ENCODE data around the gene KCNMB2.
A peak's percentile ranks its signal among the peaks of the same experiment; 100 is the strongest.

Gene KCNMB2

DNA sequence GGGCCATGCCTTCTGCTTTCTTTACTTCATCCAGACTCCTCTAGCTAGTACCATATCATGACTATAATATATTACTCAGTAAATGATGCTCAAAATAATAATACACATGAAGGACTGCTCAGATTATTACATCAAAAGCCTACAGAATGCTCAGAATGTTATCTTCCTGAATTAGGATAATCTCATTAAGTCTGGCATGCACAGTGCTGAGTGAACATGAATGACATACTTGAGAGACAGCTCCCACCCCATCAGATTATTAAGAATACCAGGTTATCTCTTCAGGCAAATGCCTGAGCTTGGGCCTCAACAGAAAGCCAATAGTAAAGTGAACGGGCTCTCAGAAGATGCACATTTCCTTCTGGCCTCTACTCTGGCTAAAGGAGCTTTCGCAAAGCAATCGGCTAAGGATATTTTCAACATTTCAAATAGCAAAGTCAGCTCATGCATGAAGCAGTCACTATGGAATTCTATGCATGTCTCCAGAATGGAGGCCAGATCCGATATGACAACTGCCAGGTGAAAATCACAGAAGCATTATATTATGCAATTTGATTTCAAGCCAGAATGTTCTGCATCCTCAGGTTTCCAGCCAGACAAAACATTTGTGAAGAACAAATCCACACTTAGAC, 122.6 kb downstream of the KCNMB2 start:
- DNase-seq = no peak

DNA sequence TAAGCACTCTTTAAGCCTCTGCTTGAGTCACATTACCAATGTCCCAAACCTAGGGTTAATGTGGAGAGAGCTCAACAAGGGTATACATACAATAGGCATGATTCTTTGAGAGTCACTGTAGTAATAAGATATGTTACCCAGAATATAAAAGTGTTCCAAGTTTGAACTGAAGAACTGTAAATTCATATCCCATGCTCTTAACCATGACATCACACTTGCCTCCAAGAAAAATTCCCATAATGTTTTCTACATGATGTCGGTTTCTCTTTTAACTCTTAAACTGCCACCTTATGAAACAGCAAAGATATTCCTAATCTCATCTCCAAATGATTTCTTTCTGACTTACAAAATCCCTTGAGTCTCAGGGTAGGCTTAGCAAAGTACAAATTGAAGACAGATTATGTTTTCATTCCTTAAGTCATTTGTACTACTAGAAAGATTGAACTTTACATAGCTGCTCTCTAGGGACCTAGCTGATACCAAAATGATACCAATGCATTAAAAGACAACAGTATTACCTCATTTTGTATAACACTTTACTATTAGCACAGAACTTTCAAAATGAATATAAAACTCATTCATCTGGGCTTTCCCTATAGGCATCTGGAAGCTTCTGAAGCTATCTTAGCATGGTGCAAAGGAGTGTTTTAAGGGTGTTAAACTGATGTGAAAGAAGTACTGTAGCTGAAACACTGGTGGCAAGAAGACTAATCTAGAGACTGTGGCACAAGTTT, 127.1 kb downstream of the KCNMB2 start:
- DNase-seq = no peak

DNA sequence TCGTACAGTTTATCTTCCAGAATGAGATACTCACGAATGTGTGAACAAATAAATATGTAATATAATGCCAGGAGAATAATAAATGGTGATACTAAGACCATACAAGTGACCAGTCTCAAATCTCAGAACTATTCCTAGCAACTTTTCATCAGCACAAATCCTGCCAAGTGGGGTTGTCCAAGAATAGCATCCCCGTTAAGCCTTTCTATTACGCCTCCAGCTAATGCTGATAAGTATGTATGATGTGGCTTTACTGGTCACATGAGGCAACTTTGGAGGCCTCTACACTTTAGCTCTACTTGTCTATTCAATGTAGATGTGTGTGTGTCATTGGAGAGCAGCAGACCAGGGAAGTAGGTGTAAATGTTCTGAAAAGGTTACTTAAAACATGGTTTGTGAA, 129.5 kb downstream of the KCNMB2 start:
- no peak for DNase-seq

DNA sequence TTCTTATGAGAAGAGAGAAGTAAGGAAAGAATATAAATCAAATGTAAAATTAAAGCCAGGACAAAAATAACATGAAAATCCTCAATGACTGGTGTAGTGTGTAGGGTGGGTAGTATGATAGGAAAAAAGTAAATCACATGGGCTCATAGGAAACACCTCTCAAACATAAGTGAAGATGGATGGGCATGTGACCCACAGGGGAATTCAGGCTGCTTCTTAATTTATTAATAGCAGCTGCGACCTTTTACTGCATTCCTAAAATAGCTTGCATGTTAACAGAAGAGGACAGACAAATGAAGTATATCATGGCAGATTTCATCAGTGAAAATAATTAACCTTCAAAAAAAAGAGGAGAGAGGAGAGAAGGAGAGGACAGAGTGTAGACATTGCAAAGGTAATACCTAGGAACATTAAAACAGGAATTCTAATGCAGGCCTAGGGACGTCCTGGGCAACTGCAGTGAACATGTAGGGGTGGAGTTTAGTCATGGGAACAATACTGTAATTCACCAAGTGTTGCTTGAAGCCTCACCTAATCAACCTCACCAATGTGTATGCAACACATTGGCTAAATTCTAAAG, 132.9 kb downstream of the KCNMB2 start:
- DNase-seq = no peak

DNA sequence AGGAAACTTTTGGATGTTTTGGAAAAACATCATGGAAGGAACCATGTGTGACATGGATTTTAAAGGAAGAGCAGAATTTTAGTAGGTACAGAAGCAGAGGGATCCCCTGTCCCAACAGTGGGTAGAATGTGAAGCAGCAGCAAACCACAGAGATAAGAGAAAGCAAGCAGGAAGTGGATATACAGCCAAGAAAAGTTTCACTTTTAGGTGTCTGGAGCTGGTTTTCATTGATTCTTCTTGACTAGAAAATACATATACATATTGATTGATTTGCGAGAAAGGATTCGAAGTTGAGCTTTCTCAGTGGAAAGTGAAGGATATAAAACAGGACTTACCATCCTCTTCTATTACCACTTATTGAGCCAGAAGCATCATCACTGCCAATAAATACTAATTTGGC, 133.5 kb downstream of the KCNMB2 start:
- no peak for DNase-seq

DNA sequence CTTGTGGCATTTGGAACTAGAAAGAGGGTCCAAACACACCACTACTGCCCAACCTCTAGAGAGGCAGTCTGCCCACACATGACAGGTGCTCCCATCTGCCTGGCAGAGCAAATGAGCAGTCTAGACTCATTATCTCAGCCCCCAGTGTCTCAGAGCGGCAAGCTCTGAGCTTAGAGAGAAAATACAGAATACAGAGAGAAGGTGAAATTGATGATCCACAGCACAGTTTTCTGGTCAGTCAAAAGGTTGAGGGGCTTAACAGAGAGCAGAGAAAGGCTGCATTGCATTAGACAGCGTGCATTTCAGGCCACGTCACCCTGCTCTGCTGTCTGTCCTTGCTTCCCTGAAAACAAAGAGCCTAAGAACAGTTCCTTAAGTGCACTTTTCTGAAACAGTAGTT, 135.1 kb downstream of the KCNMB2 start:
- no peak for DNase-seq

DNA sequence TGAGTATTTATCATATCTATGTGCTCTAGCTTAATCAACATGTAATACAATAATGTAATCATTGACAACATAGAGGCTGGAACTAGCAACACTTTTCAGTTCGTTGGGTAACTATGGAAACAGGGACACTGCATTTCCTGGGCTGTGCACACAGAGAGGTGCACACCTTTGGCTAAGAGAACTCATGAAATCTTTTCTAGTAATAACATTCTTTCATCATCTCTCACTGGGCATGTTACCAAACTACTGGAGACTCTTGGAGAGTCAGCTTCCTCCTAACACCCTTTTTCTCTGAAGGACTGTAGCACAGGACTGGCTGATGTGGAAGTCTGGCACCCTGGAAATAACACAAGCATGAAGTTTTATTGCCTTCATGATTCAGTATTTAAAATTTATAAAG, 135.6 kb downstream of the KCNMB2 start:
- no peak for DNase-seq

DNA sequence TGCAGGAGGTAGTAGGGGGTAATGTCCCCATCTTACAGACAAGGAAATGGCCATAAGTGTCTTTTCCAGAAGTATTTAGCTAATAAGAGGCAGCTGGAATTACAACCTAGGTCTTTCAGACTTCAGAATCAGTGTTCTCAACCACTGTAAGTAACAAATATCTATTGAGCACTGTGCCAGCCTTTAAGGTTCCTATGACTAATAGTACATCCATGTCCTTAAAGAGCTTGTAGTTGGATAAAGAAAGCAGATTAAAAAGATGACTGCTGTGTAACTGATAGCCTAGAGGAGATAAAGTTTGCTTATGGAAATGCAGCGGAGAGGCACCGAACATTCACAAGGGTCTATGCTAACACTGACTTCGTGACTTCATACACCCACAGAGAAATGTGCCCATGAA, 136.0 kb downstream of the KCNMB2 start:
- DNase-seq = no peak

DNA sequence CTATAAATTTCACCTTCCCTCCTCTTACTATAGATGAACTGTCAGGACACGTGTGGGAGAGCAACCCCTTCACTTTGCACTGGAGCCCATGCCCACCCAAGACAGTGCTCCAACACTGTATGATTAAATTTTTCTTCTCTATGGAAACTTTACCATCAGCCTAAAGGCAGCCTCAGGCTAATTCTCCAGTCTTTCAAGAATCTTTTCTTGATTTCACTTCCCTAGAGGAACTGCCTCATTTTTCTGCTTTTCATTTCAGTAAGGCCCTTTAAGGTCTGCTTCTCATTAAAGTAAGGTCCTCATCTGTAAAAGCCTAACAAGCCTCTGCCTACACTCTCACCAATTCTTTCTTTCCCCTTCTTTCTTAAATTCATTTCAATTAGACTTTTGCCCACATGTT, 137.3 kb downstream of the KCNMB2 start:
- no peak for DNase-seq

DNA sequence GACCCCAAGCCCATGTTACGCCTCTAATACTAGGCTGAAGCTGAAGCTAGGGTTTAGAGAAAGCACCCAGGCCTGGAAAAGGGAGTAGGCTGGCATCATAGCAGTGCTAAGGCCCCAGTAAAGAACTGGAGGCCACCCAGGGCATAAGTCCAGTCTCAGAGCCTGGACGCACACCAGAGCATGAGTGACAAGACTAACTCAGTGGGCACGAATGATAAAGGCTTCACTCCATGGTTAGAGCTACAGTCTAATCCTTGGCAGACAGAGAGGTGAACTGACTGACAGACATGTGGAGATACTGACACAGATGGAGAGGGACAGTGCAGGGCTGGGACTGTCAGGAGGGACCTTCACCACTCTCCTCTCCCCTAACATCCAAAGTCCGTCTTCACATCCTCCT, 139.8 kb downstream of the KCNMB2 start:
- no peak for DNase-seq

DNA sequence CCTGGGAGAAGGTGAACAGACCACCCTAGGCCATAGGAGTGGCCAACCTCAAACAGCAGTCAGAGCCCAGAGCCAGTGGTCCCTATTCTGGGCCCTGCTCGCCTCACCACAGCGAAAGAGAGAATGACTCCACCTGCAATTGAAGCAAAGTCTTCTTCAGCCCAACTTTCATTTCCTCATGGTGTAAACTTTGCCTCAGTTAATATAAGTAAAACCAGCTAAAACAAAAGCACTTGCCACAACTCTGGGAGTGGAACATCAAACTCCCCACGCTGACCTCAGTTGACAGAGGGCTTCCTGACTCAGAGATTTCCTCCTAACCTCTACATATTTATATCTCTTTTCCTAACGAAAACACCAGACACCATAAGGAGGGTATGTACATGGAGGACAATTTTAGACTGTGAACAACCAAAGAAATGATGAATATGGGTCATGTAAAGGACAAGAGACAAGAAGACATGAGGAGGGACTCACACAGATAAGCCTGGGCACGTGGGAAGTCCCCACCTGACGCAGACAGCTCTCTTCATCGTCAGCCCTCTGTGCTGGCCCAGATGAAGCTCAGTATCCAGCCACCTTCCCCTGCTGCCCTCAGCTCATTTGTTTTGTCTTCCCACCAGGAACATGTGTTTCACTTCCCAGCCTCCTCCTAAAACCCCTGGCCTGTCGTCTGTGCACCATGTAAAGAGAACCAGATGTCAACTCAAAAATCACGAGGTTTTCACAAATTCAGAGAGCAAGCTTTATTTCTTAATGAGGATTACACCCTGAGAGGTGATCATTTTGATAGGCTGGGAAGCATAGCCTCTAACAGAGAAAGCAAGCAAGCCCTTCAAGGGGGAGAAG, 140.9 kb downstream of the KCNMB2 start:
- DNase-seq = no peak

DNA sequence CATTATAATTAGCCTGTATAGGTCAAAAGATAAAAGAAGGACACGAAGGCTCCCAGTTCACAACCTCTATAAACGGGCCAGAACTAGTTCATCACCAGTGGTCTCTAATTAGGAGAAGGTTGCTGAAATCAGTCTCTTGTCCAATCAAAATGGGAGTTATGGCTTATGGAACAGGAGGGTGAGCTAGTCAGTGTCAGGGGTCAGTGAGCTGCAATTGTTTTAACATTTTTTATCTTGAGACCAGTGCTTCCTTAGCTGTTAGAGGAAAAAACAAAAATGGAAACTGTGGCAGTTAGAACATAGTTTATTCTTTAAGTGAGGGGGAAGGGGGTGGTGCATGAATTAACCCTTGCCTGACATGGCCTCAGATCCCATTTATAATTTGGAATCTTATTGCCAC, 141.7 kb downstream of the KCNMB2 start:
- DNase-seq = no peak

DNA sequence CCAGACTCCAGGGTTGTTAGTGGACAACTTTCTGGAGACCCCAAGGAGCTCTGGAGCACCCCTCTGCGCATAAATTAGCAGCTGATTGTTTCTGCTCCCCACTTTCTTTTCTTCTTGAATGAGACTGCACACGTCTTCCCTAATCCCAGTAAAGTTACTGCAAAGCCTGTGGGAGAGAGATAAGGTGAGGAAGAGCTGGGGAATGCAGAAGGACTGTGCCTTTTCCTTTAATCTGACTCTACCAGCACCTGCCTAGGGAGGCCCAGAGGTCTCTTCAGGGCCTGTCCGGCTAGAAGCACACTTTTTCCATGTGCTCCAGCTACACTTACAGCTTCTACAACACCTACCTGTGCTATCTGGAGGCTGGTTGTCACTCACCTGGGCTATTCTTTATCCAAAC, 143.8 kb downstream of the KCNMB2 start:
- no peak for DNase-seq

DNA sequence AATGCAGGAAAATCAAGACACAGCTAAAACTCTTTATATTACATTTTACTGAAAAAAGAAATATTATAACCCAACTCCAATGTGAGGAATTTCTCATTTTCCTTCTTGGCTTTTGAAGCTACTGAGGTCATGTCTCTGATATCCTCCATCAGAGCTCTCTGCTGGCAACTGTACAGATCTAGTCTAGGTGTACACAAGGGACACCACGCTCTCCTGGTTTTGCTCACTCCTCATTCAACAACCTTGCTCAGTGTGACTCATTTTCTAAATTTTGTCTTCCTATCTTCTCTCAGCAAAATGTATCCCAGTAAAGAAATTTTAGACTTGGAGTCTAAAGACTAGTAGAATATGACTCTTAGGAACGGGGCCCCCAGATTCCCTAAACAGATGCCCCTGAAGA, 144.3 kb downstream of the KCNMB2 start:
- no peak for DNase-seq

DNA sequence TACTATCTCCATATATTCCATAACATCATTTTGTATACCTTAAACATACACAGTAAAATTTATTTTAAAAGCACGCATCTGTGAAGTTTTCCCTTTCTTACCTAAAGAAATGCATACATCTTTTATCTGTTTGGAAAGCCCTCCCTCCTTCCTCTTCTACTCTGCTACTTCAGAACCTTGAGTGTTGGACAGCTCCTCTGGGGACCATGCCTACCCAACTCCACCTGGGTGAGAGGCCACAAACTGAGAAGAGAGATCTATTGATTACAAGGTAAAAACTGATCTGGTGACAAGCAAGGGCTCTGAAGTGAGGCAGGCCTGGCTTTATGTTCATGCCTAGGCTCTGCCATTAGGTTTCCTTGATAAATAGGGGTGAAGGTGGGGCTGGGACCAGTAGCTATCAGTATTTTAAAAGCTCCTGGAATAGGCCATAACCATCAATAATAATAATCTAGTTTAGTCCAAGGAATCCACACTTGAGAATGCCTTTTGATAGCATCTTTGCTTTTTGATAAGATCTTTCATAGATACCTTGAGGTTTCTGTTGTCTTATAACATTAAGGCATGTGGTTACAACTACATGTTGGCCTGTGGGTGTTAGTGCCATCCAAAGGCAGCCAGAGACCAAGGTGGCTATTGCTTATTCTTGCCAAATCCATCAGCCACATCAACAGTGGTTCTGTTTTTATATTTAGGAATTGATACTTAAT, 148.8 kb downstream of the KCNMB2 start:
- DNase-seq = no peak

DNA sequence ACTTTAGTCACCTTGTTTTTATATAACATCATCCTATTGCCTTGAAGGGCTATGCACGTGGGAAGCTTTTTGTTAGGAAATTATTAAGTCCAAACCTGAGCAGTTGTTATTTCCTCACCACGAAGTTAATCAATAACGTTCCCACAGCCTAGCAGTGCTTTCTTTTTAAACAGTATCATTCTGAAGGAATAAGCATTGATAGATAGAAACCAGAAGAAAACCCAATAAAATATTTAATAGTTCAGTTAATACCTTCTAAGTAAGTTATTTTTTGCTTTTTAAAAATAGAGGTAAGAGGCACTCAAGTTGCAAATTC, 149.3 kb downstream of the KCNMB2 start:
- DNase-seq = no peak

DNA sequence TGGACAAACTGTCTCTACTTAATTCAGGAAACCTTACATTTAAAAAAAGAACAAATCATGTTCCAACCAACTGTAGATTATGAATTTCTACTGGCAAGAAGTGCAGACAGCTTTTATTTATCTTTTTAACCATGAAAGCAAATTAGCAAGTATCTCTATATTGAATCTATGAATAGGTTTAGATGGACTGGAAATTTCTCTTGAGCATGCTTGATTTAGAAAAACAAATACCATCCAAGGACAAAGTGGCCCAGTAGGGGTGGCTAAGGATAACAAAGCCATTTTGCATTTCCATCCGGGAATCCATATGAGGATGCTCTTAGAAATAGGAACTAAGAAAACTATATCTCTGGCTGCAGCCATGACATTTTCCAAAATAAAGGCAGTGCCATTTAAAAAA, 150.6 kb downstream of the KCNMB2 start:
- no peak for DNase-seq

DNA sequence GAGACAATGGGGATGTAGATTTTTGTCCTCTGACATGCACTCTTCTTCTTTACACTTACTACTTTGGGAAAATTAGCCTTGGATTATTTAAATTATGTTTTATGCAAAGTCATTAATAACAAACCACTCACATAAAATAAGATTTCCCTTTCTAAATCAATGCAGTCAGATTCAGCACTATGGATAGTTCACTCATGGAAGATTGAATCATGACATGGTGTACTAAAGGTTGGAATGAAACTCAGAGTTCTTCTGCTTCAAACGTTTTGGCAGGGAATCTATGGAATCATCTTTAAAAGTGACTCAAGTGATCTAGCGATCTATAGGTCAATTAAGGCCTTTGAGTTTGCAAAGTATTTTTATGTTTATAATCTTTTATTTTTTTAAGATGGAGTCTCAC, 154.3 kb downstream of the KCNMB2 start:
- no peak for DNase-seq

DNA sequence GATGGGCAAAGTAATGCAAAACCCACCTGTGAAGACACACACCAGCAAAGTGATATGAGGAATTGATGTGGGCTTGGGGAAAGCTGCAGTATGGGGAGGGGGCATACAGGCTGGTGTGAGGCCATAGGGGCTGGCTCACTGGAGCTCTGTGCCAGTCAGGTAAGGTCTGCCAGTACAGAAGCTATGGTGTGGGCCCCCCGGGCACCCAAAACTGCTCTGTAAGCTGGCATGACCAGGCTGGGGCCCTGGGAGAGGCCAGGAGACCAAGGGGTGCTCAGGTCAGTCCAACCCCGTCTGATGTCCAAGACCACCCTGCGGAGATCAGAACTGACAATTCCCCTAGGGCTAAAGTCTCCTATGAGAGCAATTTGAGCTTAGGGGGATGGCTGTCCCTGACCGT, 163.1 kb downstream of the KCNMB2 start:
- DNase-seq = no peak

DNA sequence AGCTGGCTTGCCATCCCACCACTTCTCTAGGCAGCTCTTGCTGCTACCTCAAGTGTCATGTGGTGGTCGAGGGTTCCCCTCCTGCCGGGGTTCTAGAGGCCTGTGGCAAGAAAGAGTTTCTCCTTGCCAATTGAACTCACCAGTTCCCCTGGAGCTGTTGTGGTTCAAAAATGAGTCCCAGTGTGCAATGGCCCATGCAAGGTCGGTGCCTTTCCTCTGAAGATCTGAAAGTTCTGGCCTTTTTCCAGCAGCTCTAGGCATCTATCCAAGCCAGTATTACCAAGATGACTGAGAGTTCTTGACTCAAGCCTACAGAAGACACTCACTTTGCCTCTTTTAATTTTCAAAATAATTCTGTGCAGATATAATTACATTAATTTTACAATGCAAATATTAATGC, 163.6 kb downstream of the KCNMB2 start:
- peak; percentile 55 for DNase-seq

DNA sequence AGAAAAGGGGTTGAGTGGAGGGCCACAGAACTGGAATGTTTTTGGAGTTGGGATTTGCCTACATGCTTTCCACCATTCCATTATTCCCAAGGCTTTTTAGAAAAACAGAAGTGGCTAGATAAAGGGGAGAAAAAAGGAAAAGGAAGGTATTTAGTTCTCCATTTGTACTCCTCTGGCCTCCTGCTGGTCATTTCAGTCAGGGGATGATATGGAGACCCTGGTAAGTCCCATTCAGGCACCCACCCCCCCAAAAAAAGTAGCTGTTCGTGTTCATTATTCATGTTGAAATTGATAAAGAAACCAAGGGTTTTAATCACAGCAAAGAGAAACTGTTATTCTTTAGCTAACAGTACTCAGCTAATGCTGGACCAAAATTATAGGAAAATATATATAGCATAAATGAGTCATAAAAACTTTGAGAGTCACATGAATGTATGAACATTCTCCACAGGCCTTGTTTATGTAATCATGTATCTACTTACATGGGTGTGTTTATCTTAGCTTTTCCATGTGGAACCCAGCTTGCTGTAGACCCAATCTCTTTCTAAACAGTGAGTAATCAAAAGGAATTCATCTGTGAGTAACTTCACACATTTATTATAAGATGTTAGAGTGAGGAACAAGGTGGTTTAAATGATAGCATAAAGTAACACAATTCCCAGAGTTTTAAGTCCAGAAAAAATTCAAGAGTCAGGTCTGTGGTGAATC, 167.2 kb downstream of the KCNMB2 start:
- no peak for DNase-seq

DNA sequence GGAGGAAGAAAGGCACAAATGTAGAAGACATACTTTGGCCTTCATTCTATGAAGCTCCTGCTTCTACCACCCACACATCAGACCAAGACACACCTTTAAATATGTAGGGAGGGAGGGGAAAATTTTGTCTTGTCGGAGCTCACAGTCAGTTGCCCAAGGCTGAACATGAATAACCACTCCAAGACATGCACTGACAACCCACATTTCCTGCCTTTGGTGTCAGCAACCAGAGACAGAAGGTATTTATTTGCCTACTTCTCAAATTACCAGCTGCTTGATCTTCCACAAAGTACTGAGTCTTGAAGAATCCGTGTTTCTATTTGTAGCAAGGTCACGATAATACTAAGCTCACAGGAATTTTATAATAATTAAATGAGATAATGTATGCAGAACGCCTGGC, 169.7 kb downstream of the KCNMB2 start:
- peak; percentile 19 for DNase-seq

DNA sequence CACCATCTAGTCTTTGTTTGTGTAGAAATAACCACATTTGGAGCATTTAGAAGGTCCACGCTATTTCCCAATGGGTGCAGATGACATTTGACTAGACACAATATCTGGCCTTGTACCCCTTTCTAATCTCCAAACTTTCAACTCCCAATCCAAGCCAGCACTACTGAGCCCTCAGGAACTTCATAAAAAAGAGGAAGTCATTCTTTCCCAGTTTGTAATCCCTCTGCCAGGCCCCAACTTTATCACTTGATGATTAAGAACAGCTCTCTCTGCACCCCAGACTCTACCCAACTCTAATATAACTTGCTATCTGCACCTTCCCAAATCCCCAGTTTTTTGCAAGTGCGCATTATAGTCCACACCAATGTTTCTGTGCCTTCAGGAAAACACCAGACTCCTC, 170.2 kb downstream of the KCNMB2 start:
- DNase-seq = no peak
